DOHH2 (cell line): Measurements from ENCODE around the gene MPPED1.

ENCODE experiments used
- EZH2phosphoT487 ChIP-seq: fragments of 200-600 bp; sonication (generic); IDR thresholded peaks from 2 replicates; pipeline ENCODE4 v1.6.1; 2017; ENCODE audit warnings: borderline replicate concordance, mild to moderate bottlenecking, antibody characterized with exemption, low read length, moderate library complexity, mixed read lengths
- TF ChIP-seq, protein P1 (sequence below): fragments of 200-600 bp; sonication (generic); IDR thresholded peaks from one replicate; pipeline ENCODE4 v1.5.1; 2014; ENCODE audit warnings: antibody characterized with exemption, mild to moderate bottlenecking, low read depth, low read length; ENCODE audit not compliant: poor library complexity, severe bottlenecking

DNA sequence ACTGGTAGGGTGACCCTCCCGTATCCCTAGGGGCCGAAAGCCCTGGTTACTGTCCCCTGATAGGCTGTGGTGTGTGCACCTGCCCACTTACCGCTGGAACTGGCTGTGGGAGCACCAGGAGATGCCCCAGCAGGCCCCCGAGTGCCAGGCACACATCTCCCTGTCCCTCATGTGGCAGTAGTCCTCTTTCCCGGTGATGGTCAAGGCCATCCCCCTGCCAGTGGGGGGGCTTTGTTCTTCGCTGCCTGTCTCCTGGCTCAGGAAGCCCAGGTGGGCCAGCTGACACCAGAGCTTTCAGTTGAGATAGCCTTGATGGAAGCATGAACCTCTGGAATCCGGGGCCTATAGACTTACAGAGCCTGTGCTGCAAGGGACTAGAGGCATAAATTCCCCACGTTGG is 100.5 kb downstream of the MPPED1 start:
- TF ChIP-seq, protein P1, sequence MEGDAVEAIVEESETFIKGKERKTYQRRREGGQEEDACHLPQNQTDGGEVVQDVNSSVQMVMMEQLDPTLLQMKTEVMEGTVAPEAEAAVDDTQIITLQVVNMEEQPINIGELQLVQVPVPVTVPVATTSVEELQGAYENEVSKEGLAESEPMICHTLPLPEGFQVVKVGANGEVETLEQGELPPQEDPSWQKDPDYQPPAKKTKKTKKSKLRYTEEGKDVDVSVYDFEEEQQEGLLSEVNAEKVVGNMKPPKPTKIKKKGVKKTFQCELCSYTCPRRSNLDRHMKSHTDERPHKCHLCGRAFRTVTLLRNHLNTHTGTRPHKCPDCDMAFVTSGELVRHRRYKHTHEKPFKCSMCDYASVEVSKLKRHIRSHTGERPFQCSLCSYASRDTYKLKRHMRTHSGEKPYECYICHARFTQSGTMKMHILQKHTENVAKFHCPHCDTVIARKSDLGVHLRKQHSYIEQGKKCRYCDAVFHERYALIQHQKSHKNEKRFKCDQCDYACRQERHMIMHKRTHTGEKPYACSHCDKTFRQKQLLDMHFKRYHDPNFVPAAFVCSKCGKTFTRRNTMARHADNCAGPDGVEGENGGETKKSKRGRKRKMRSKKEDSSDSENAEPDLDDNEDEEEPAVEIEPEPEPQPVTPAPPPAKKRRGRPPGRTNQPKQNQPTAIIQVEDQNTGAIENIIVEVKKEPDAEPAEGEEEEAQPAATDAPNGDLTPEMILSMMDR = no peak
- TF ChIP-seq EZH2phosphoT487 = no peak
